ENCODE measurements around the gene KRTAP5-7.

DNA sequence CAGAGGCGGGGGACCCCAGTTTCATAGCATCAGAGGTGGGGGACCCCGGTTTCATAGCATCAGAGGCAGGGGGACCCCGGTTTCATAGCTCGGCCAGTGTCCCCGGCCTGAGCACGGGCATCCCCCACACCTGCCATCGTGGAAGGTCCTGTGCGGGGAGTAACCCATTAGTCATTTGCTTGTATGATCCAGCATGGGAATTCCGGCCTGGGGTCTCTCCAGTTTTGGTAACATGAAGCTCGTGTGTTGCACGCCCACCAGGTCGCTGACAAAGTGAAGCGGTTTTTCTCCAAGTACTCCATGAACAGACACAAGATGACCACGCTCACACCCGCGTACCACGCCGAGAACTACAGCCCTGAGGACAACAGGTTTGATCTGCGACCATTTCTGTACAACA, 29.0 kb upstream of the KRTAP5-7 start:
- TF ChIP-seq CTCF (conservative IDR thresholded peaks at IDR 0.05; ENCODE audit: low read depth, low read length), result no peak
- no peak for TF ChIP-seq EZH2phosphoT487 (IDR thresholded peaks at IDR 0.05; ENCODE audit: borderline replicate concordance, low read length)
- no peak for TF ChIP-seq EZH2 (IDR thresholded peaks at IDR 0.05; ENCODE audit: low read length, unreplicated experiment)
